Measurements from ENCODE around the gene LCN15. TPM values are rescaled to one million over a fixed set of nuclear protein-coding genes. Genes with fewer than 3 reads are reported as not detected.

Gene LCN15
- total and polyA plus RNA-seq, 9 donors, result not detected

GRCh38 chr9:136740971-136741882 is 23.1 kb downstream of the LCN15 start:
- Histone ChIP-seq H3K4me3 (no peak overlapping the region), H3K9me3 (no peaks in the 10 kb centered on the region), H3K36me3 (no peaks in the 10 kb centered on the region), H3K27ac (no peak overlapping the region), H3K4me1 (ENCODE audit: insufficient read depth) (peaks cover 3% of the 10 kb centered on the region), H3K27me3 (no peaks in the 10 kb centered on the region)
- DNase-seq, result peak in 1 of 5 donors; percentile 58
- 6 to 13% (median 7%) methylated on average over 28 to 37 of the region's 37 CpGs for WGBS, 3 donors
- TF ChIP-seq EP300 (IDR thresholded peaks at IDR 0.05) (no peak), POLR2A (IDR thresholded peaks at IDR 0.05) (no peak), CTCF (IDR thresholded peaks at IDR 0.05) (no peak)
- intact Hi-C loops (cut with DNase I), result no loop called here

DNA sequence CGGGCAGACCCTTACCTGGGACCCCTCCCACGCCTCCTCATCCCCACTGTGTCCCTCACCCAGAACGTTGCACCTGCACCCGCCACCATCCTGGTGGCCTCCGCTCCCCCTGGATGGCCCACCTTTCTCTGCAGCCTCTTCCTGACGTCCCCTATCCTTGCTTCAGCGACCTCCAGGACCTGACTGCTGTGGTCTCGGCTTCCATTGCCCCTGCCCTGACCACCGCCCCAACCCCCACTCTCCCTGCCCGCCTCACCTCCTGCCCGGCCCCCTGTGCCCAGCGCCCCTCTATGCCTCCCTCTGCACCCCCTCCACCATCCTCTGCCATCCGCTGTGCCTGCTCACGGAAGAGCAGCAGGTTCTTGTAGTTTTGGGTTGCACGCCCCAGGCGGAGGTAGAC is 23.8 kb downstream of the LCN15 start:
- WGBS, 3 donors, result 73 to 82% (median 75%) methylated on average over 16 of the region's 16 CpGs
- intact Hi-C loops (cut with DNase I), result no loop called here
- Histone ChIP-seq H3K4me1 (ENCODE audit: insufficient read depth) (peaks cover 3% of the 10 kb centered on the region), H3K27ac (no peak overlapping the region), H3K9me3 (no peaks in the 10 kb centered on the region), H3K36me3 (no peaks in the 10 kb centered on the region), H3K4me3 (no peak overlapping the region), H3K27me3 (no peaks in the 10 kb centered on the region)
- DNase-seq, result no peak
- no peak for TF ChIP-seq EP300 (IDR thresholded peaks at IDR 0.05)
- no peak for TF ChIP-seq POLR2A (IDR thresholded peaks at IDR 0.05)
- TF ChIP-seq CTCF (IDR thresholded peaks at IDR 0.05), result no peak

- Histone ChIP-seq H3K9me3 (no peaks in the 10 kb centered on the region), H3K4me3 (no peak overlapping the region), H3K36me3 (no peaks in the 10 kb centered on the region), H3K27ac (no peak overlapping the region), H3K27me3 (no peaks in the 10 kb centered on the region), H3K4me1 (ENCODE audit: insufficient read depth) (peaks cover 3% of the 10 kb centered on the region)
- DNase-seq, result no peak
- intact Hi-C loops (cut with DNase I), result no loop called here
- TF ChIP-seq POLR2A (IDR thresholded peaks at IDR 0.05), result no peak
- WGBS, 3 donors, result 83 to 88% (median 86%) methylated on average over 6 to 11 of the region's 11 CpGs
Observed at GRCh38 chr9:136740069-136740468, 24.2 kb downstream of the LCN15 start.

DNA sequence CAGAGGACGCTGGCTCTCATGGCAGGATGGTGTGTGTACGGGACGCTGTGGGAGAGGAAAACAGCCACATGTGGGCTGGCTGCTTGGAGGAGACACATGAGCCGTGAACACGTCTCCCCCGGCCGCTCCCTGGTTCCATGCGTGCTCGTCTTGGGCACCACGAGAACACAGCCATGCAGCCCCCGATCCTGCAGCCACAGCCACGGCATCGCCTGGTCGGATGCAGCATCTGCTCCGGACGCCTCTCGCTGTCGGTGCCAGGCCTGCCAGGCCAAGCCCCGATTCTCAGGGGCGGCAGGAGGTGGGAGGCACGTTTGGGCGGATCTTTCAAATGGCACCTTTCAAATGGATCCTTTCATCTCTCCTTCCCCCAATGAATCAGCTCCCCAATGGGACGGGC is 24.8 kb downstream of the LCN15 start:
- peaks cover 3% of the 10 kb centered on the region for H3K4me1 ChIP-seq (ENCODE audit: insufficient read depth)
- no peaks in the 10 kb centered on the region for H3K27me3 ChIP-seq
- WGBS, 3 donors, result 66 to 74% (median 68%) methylated on average over 23 of the region's 23 CpGs
- H3K27ac ChIP-seq, result no peak overlapping the region
- no peak overlapping the region for H3K4me3 ChIP-seq
- no peak for DNase-seq
- no peaks in the 10 kb centered on the region for H3K36me3 ChIP-seq
- no peak for TF ChIP-seq CTCF (IDR thresholded peaks at IDR 0.05)
- no peak for TF ChIP-seq POLR2A (IDR thresholded peaks at IDR 0.05)
- no peak for TF ChIP-seq EP300 (IDR thresholded peaks at IDR 0.05)
- H3K9me3 ChIP-seq, result no peaks in the 10 kb centered on the region
- intact Hi-C loops (cut with DNase I), result no loop called here

DNA sequence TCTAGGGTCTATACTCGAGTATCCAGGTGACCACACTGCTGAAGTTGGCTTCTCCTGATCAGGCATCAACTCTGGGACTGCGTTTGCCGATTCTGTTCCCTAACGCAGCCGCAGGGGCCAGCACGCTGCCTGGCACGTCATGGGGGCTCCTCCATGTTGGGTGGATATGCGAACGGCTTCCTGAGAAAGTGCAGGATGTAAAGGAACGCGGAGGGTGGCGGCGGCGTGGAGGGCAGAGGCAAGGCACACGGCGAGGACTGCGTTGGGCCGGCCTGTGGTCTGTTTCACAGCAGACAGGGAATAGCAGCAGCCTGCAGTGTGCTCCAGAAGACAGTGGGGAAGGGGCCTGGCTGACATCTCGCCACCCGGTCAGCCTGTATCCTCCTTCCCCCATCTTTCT is 25.4 kb downstream of the LCN15 start:
- WGBS, 3 donors, result 90 to 92% (median 90%) methylated on average over 20 of the region's 20 CpGs
- no peaks in the 10 kb centered on the region for H3K27me3 ChIP-seq

More for the DNA sequence above, 25.4 kb downstream of the LCN15 start:
- Histone ChIP-seq H3K27ac (no peak overlapping the region), H3K36me3 (no peaks in the 10 kb centered on the region), H3K9me3 (no peaks in the 10 kb centered on the region), H3K4me1 (ENCODE audit: insufficient read depth) (peaks cover 3% of the 10 kb centered on the region), H3K4me3 (no peak overlapping the region)
- no peak for TF ChIP-seq CTCF (IDR thresholded peaks at IDR 0.05)
- TF ChIP-seq EP300 (IDR thresholded peaks at IDR 0.05), result no peak
- no peak for TF ChIP-seq POLR2A (IDR thresholded peaks at IDR 0.05)
- intact Hi-C loops (cut with DNase I), result no loop called here
- no peak for DNase-seq

All from ovary (tissue), 9 donors.